ENCODE results near the gene E2F1.

The E2F1 gene

GRCh38 chr20:33658929-33659328 is 27.3 kb downstream of the E2F1 start:
- no peak for ATAC-seq (ENCODE audit: insufficient read depth, low read depth)
- no peak for TF ChIP-seq CTCF (IDR thresholded peaks at IDR 0.05; ENCODE audit: borderline replicate concordance, extremely low read depth, low read length, poor library complexity, severe bottlenecking)
- Histone ChIP-seq H3K4me1 (ENCODE audit: insufficient read depth, low read length) (peaks cover 12% of the 10 kb centered on the region), H3K9me3 (ENCODE audit: insufficient read depth, low read length, severe bottlenecking) (no peaks in the 10 kb centered on the region), H3K4me3 (ENCODE audit: low read depth in 1 of 2, low read length in 2 of 2) (no peak overlapping the region), H3K27me3 (ENCODE audit: insufficient read depth, low read length, poor library complexity) (no peaks in the 10 kb centered on the region), H3K79me2 (ENCODE audit: insufficient read depth, low read length) (no peaks in the 10 kb centered on the region), H2AFZ (ENCODE audit: low read depth, low read length) (no peak overlapping the region), H3K27ac (ENCODE audit: low read length) (no peak overlapping the region), H4K20me1 (ENCODE audit: insufficient read depth, low read length) (no peaks in the 10 kb centered on the region), H3K4me2 (ENCODE audit: insufficient read depth, low read length) (no peak overlapping the region), H3K9ac (ENCODE audit: low read depth, low read length) (no peak overlapping the region), H3K36me3 (ENCODE audit: insufficient read depth, low read length) (peaks cover 3% of the 10 kb centered on the region; the same call in 1 of the 2 replicates)
- DNase-seq, result no peak

GRCh38 chr20:33658510-33658909 is 27.7 kb downstream of the E2F1 start:
- no peaks in the 10 kb centered on the region for H3K27me3 ChIP-seq (ENCODE audit: insufficient read depth, low read length, poor library complexity)
- no peak overlapping the region for H2AFZ ChIP-seq (ENCODE audit: low read depth, low read length)
- H3K4me1 ChIP-seq (ENCODE audit: insufficient read depth, low read length), result peaks cover 10% of the 10 kb centered on the region
- no peak for DNase-seq
- H3K36me3 ChIP-seq (ENCODE audit: insufficient read depth, low read length), result peaks cover 3% of the 10 kb centered on the region; the same call in 1 of the 2 replicates
- no peak overlapping the region for H3K9ac ChIP-seq (ENCODE audit: low read depth, low read length)
- H3K27ac ChIP-seq (ENCODE audit: low read length), result no peak overlapping the region
- H4K20me1 ChIP-seq (ENCODE audit: insufficient read depth, low read length), result no peaks in the 10 kb centered on the region
- H3K9me3 ChIP-seq (ENCODE audit: insufficient read depth, low read length, severe bottlenecking), result no peaks in the 10 kb centered on the region
- H3K79me2 ChIP-seq (ENCODE audit: insufficient read depth, low read length), result no peaks in the 10 kb centered on the region
- TF ChIP-seq CTCF (IDR thresholded peaks at IDR 0.05; ENCODE audit: borderline replicate concordance, extremely low read depth, low read length, poor library complexity, severe bottlenecking), result no peak
- TF ChIP-seq EZH2 (IDR thresholded peaks at IDR 0.05; ENCODE audit: borderline replicate concordance, low read depth, low read length, severe bottlenecking), result no peak
- H3K4me2 ChIP-seq (ENCODE audit: insufficient read depth, low read length), result no peak overlapping the region
- ATAC-seq (ENCODE audit: insufficient read depth, low read depth), result no peak
- H3K4me3 ChIP-seq (ENCODE audit: low read depth in 1 of 2, low read length in 2 of 2), result no peak overlapping the region

DNA sequence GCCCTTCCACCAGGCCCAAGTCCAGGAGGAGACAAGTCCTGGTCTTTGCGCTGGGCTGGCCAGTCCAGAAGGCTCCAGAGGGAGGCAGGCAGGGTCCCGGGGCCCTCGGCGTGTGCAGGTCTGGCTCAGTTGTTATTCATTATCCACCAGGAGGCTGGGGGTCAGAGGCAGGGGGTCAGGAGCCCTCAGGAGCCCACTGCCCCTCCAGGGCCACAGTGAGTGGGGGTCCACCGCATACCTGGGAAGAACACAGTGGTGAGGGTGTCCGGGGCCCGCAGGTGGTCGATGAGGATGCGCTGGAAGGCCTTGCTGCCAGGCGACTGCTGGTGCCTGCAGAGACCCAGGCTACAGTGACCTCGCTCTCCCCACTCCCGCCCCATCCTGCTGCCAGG is 28.5 kb downstream of the E2F1 start:
- TF ChIP-seq CTCF (IDR thresholded peaks at IDR 0.05; ENCODE audit: borderline replicate concordance, extremely low read depth, low read length, poor library complexity, severe bottlenecking), result no peak
- TF ChIP-seq EZH2 (IDR thresholded peaks at IDR 0.05; ENCODE audit: borderline replicate concordance, low read depth, low read length, severe bottlenecking), result no peak
- H3K9ac ChIP-seq (ENCODE audit: low read depth, low read length), result no peak overlapping the region
- H3K27me3 ChIP-seq (ENCODE audit: insufficient read depth, low read length, poor library complexity), result no peaks in the 10 kb centered on the region
- H3K79me2 ChIP-seq (ENCODE audit: insufficient read depth, low read length), result no peaks in the 10 kb centered on the region
- DNase-seq (no peak), ATAC-seq (ENCODE audit: insufficient read depth, low read depth) (no peak)
- H3K9me3 ChIP-seq (ENCODE audit: insufficient read depth, low read length, severe bottlenecking), result no peaks in the 10 kb centered on the region
- H3K27ac ChIP-seq (ENCODE audit: low read length), result no peak overlapping the region
- H4K20me1 ChIP-seq (ENCODE audit: insufficient read depth, low read length), result no peaks in the 10 kb centered on the region
- peaks cover 3% of the 10 kb centered on the region; the same call in 1 of the 2 replicates for H3K36me3 ChIP-seq (ENCODE audit: insufficient read depth, low read length)
- H3K4me2 ChIP-seq (ENCODE audit: insufficient read depth, low read length), result no peak overlapping the region
- H3K4me1 ChIP-seq (ENCODE audit: insufficient read depth, low read length), result peaks cover 3% of the 10 kb centered on the region
- H3K4me3 ChIP-seq (ENCODE audit: low read depth in 1 of 2, low read length in 2 of 2), result no peak overlapping the region
- no peak overlapping the region for H2AFZ ChIP-seq (ENCODE audit: low read depth, low read length)

All from DND-41 (cell line).